ENCODE results near the gene MYPN. TPM values are rescaled to one million over a fixed set of nuclear protein-coding genes. Genes with fewer than 3 reads are reported as not detected.

The MYPN gene
- total RNA-seq, 2 donors from 2014 or later, result 1.5 to 1.8 TPM

GRCh38 chr10:68112837-68113236, 3.5 kb downstream of the MYPN start:
- Histone ChIP-seq H3K36me3 (no peaks in the 10 kb centered on the region), H3K4me1 (replicated peaks) (no peaks in the 10 kb centered on the region), H3K4me3 (no peak overlapping the region), H3K27ac (no peak overlapping the region), H3K9me3 (no peaks in the 10 kb centered on the region), H3K27me3 (replicated peaks; ENCODE audit: insufficient read depth) (no peaks in the 10 kb centered on the region)
- no peak for TF ChIP-seq POLR2A (IDR thresholded peaks at IDR 0.05)
- TF ChIP-seq POLR2AphosphoS5 (IDR thresholded peaks at IDR 0.05), result no peak
- TF ChIP-seq, protein P1, sequence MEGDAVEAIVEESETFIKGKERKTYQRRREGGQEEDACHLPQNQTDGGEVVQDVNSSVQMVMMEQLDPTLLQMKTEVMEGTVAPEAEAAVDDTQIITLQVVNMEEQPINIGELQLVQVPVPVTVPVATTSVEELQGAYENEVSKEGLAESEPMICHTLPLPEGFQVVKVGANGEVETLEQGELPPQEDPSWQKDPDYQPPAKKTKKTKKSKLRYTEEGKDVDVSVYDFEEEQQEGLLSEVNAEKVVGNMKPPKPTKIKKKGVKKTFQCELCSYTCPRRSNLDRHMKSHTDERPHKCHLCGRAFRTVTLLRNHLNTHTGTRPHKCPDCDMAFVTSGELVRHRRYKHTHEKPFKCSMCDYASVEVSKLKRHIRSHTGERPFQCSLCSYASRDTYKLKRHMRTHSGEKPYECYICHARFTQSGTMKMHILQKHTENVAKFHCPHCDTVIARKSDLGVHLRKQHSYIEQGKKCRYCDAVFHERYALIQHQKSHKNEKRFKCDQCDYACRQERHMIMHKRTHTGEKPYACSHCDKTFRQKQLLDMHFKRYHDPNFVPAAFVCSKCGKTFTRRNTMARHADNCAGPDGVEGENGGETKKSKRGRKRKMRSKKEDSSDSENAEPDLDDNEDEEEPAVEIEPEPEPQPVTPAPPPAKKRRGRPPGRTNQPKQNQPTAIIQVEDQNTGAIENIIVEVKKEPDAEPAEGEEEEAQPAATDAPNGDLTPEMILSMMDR (IDR thresholded peaks at IDR 0.05), result no peak
- no peak for DNase-seq (ENCODE audit: low spot score)
- intact Hi-C loops (cut with DNase I), result no loop called here
- WGBS, result 100% methylated on average over 1 of the region's 1 CpG

GRCh38 chr10:68118657-68119056, 9.4 kb downstream of the MYPN start:
- 73% methylated on average over 3 of the region's 3 CpGs for WGBS
- intact Hi-C loops (cut with DNase I), result no loop called here
- TF ChIP-seq, protein P1 (IDR thresholded peaks at IDR 0.05), result no peak
- no peak for TF ChIP-seq POLR2A (IDR thresholded peaks at IDR 0.05)
- TF ChIP-seq POLR2AphosphoS5 (IDR thresholded peaks at IDR 0.05), result no peak

DNA sequence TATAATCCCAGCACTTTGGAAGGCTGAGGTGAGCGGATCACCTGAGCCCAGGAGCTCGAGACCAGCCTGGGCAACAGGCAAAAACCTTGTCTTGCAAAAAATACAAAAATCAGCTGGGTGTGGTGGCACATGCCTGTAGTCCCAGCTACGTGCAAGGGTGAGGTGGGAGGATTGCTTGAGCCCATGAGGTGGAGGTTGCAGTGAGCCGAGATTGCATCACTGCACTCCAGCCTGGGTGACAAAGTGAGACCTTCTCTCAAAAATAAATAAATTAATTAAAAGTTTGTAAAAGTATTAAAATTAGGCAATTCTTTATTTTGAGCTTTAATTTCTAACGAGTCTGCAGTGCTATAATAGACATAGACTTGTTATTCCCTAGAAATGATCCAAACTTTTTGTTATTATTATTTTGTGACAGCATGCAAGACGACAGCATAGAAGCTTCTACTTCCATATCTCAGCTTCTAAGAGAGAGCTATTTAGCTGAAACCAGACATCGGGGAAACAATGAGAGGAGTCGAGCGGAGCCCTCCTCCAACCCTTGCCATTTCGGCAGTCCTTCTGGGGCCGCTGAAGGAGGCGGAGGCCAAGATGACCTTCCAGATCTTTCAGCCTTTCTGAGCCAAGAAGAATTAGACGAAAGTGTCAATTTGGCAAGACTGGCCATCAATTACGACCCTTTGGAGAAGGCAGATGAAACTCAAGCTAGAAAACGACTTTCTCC, 11.9 kb downstream of the MYPN start:
- intact Hi-C loops (cut with DNase I), result no loop called here
- WGBS, result 87% methylated on average over 15 of the region's 15 CpGs
- DNase-seq (ENCODE audit: low spot score), result no peak
- Histone ChIP-seq H3K4me3 (no peak overlapping the region), H3K27me3 (replicated peaks; ENCODE audit: insufficient read depth) (peaks cover 3% of the 10 kb centered on the region), H3K36me3 (no peaks in the 10 kb centered on the region), H3K27ac (no peak overlapping the region), H3K4me1 (replicated peaks) (no peaks in the 10 kb centered on the region), H3K9me3 (no peaks in the 10 kb centered on the region)
- TF ChIP-seq POLR2AphosphoS5 (IDR thresholded peaks at IDR 0.05) (no peak), POLR2A (IDR thresholded peaks at IDR 0.05) (no peak)
- TF ChIP-seq, protein P1 (IDR thresholded peaks at IDR 0.05), result no peak

More at GRCh38 chr10:68118657-68119056, 9.4 kb downstream of the MYPN start:
- DNase-seq (ENCODE audit: low spot score), result no peak
- Histone ChIP-seq H3K27ac (no peak overlapping the region), H3K27me3 (replicated peaks; ENCODE audit: insufficient read depth) (peaks cover 3% of the 10 kb centered on the region), H3K9me3 (no peaks in the 10 kb centered on the region), H3K4me1 (replicated peaks) (no peaks in the 10 kb centered on the region), H3K4me3 (no peak overlapping the region), H3K36me3 (no peaks in the 10 kb centered on the region)

DNA sequence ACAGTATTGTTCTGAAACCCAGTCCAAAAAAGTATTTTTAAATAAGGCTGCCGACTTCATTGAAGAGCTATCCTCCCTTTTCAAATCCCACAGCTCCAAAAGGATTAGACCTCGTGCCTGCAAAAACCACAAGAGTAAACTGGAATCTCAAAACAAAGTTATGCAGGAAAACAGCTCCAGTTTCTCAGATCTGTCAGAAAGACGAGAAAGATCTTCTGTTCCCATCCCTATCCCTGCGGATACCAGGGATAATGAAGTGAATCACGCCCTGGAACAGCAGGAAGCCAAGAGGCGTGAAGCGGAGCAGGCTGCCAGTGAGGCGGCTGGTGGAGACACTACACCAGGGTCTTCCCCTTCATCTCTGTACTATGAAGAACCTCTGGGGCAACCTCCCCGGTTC, 12.6 kb downstream of the MYPN start:
- WGBS, result 87% methylated on average over 9 of the region's 9 CpGs
- no peaks in the 10 kb centered on the region for H3K36me3 ChIP-seq
- no peaks in the 10 kb centered on the region for H3K9me3 ChIP-seq
- intact Hi-C loops (cut with DNase I), result no loop called here
- peaks cover 3% of the 10 kb centered on the region for H3K27me3 ChIP-seq (replicated peaks; ENCODE audit: insufficient read depth)
- H3K4me3 ChIP-seq, result no peak overlapping the region
- DNase-seq (ENCODE audit: low spot score), result no peak
- H3K4me1 ChIP-seq (replicated peaks), result no peaks in the 10 kb centered on the region
- no peak overlapping the region for H3K27ac ChIP-seq
- TF ChIP-seq POLR2AphosphoS5 (IDR thresholded peaks at IDR 0.05), result no peak
- TF ChIP-seq, protein P1 (IDR thresholded peaks at IDR 0.05), result no peak
- no peak for TF ChIP-seq POLR2A (IDR thresholded peaks at IDR 0.05)

DNA sequence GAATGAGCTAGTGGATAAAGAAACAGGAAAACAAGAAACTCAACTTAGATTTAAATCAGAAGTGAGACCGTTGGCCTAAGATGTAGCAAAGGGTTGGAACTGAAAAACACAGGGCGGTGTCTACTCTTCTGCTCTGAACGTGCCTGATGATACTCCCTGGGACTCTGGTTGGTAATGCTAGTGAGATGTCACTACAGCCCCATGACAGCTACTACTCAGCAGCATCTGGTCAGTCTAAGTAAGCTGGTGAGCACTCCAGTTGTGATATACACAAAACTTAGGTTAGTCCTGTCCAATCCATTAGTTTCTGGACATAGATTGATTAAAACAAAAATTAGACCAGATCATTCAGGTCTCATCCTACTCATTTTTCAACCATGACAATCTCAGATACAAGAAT, 15.4 kb downstream of the MYPN start:
- DNase-seq (ENCODE audit: low spot score), result no peak
- no peaks in the 10 kb centered on the region for H3K27me3 ChIP-seq (replicated peaks; ENCODE audit: insufficient read depth)
- no peaks in the 10 kb centered on the region for H3K36me3 ChIP-seq
- no peaks in the 10 kb centered on the region for H3K4me1 ChIP-seq (replicated peaks)
- 80% methylated on average over 3 of the region's 3 CpGs for WGBS
- TF ChIP-seq, protein P1 (IDR thresholded peaks at IDR 0.05), result no peak
- TF ChIP-seq POLR2A (IDR thresholded peaks at IDR 0.05) (no peak), POLR2AphosphoS5 (IDR thresholded peaks at IDR 0.05) (no peak)
- H3K9me3 ChIP-seq, result no peaks in the 10 kb centered on the region
- H3K4me3 ChIP-seq, result no peak overlapping the region
- intact Hi-C loops (cut with DNase I), result no loop called here
- H3K27ac ChIP-seq, result no peak overlapping the region
